GM23248 (cell line): ENCODE measurements around the gene TEX12. TPM values are rescaled to one million over a fixed set of nuclear protein-coding genes. Genes with fewer than 3 reads are reported as not detected.
"Not testable (repeated sequence)": the region's sequence is repeated elsewhere in the genome, so short reads cannot be mapped to it uniquely, and the experiment has no call there.

ENCODE experiments used
- DNase-seq: peaks from one replicate; pipeline ENCODE4 v3.0.0-alpha.2; 2015
- H2AFZ ChIP-seq: fragments of 200-600 bp; sonication (generic); 2 replicates; pipeline ENCODE4 v1.6.1; 2016; ENCODE audit warnings: antibody characterized with exemption
- H3F3A ChIP-seq: fragments of 200-600 bp; sonication (generic); 2 replicates; pipeline ENCODE4 v1.6.1; 2016; ENCODE audit warnings: mild to moderate bottlenecking, antibody characterized with exemption, mixed run types; ENCODE audit not compliant: insufficient read depth
- H3K27ac ChIP-seq: fragments of 200-600 bp; sonication (generic); 2 replicates; pipeline ENCODE4 v1.5.1; 2016; ENCODE audit warnings: mild to moderate bottlenecking
- H3K27me3 ChIP-seq: fragments of 200-600 bp; sonication (generic); replicated peaks from 2 replicates; pipeline ENCODE4 v1.6.1; 2016; ENCODE audit warnings: mild to moderate bottlenecking; ENCODE audit not compliant: insufficient read depth
- H3K36me3 ChIP-seq: fragments of 200-600 bp; sonication (generic); 2 replicates; pipeline ENCODE4 v1.6.1; 2016; ENCODE audit warnings: low read depth, mild to moderate bottlenecking
- H3K4me1 ChIP-seq: fragments of 200-600 bp; sonication (generic); 2 replicates; pipeline ENCODE4 v1.6.1; 2016; ENCODE audit warnings: mild to moderate bottlenecking; ENCODE audit not compliant: insufficient read depth
- H3K4me2 ChIP-seq: fragments of 200-600 bp; sonication (generic); one replicate; pipeline ENCODE4 v1.6.1; 2016; ENCODE audit warnings: mild to moderate bottlenecking; ENCODE audit not compliant: unreplicated experiment
- H3K4me3 ChIP-seq: fragments of 200-600 bp; sonication (generic); 2 replicates; pipeline ENCODE4 v1.5.1; 2016; ENCODE audit warnings: mild to moderate bottlenecking
- H3K79me2 ChIP-seq: fragments of 200-600 bp; sonication (generic); 2 replicates; pipeline ENCODE4 v1.6.1; 2016; ENCODE audit warnings: mild to moderate bottlenecking; ENCODE audit not compliant: insufficient read depth
- H3K9ac ChIP-seq: fragments of 200-600 bp; sonication (generic); 2 replicates; pipeline ENCODE4 v1.6.1; 2016; ENCODE audit warnings: mild to moderate bottlenecking
- H3K9me2 ChIP-seq: fragments of 200-600 bp; sonication (generic); 2 replicates; pipeline ENCODE4 v1.6.1; 2016; ENCODE audit warnings: mixed run types, mild to moderate bottlenecking, moderate library complexity; ENCODE audit not compliant: insufficient read depth
- H3K9me3 ChIP-seq: fragments of 200-600 bp; sonication (generic); one replicate; pipeline ENCODE4 v1.6.1; 2017; ENCODE audit warnings: low read depth
- H4K20me1 ChIP-seq: fragments of 200-600 bp; sonication (generic); 2 replicates; pipeline ENCODE4 v1.6.0; 2016; ENCODE audit not compliant: insufficient read depth
- EZH2 ChIP-seq: fragments of 200-600 bp; sonication (generic); IDR thresholded peaks from 2 replicates; pipeline ENCODE4 v1.6.1; 2018; ENCODE audit warnings: antibody characterized with exemption, mild to moderate bottlenecking; ENCODE audit not compliant: insufficient read depth, poor library complexity, severe bottlenecking
- EZH2phosphoT487 ChIP-seq: fragments of 200-600 bp; sonication (generic); IDR thresholded peaks from 2 replicates; pipeline ENCODE4 v1.6.1; 2018; ENCODE audit warnings: antibody characterized with exemption, moderate library complexity, mild to moderate bottlenecking, low read depth; ENCODE audit not compliant: insufficient read depth
- WGBS, 2 experiments: methylation state at CpG; one replicate each; pipeline ENCODE4 v1.1.6; 2015 to 2017; ENCODE audit warnings: low lambda C conversion rate in 2 of 2, low coverage in 1 of 2; ENCODE audit errors: missing lambda C conversion rate in 2 of 2; 5-methylcytosine and 5-hydroxymethylcytosine counted together
- in situ Hi-C: fragments of 300-500 bp; cut with MboI; formaldehyde crosslinking; loops from 2 replicates; pipeline ENCODE4 v1.15.0; 2020
- polyA plus RNA-seq: library from polyadenylated mRNA; unstranded; fragments of >200 nt; fragmentation: Nextera tagmentation; extraction: Ambion mirVana; gene quantifications from 2 replicates; pipeline ENCODE4 v1.2.1, GENCODE V29; 2016
- total RNA-seq: library from RNA; depleted of rRNA; stranded (reverse); fragments of >200 nt; shearing (Covaris generic); gene quantifications from 2 replicates; pipeline ENCODE4 v1.2.3, GENCODE V29; 2014

The TEX12 gene
- total and polyA plus RNA-seq, 2 experiments from 2014 or later, result 2.2 TPM; not detected in 1

- no peaks in the 10 kb centered on the region for H3K36me3 ChIP-seq
- in situ Hi-C loops, result no loop called here
- no peak overlapping the region for H2AFZ ChIP-seq
- H3K4me2 ChIP-seq, result no peak overlapping the region
- no peaks in the 10 kb centered on the region for H3K79me2 ChIP-seq
- H3F3A ChIP-seq, result no peaks in the 10 kb centered on the region
- no peak overlapping the region for H3K9ac ChIP-seq
- no peak overlapping the region for H3K4me3 ChIP-seq
- H3K4me1 ChIP-seq, result no peaks in the 10 kb centered on the region
- TF ChIP-seq EZH2 (no peak), EZH2phosphoT487 (no peak)
- no peaks in the 10 kb centered on the region for H3K9me2 ChIP-seq
- no peak for DNase-seq
- H4K20me1 ChIP-seq, result no peaks in the 10 kb centered on the region
- no peaks in the 10 kb centered on the region for H3K27me3 ChIP-seq
- H3K27ac ChIP-seq, result no peak overlapping the region
- no peaks in the 10 kb centered on the region for H3K9me3 ChIP-seq
Observed at GRCh38 chr11:112186304-112186703, 19.1 kb downstream of the TEX12 start.

DNA sequence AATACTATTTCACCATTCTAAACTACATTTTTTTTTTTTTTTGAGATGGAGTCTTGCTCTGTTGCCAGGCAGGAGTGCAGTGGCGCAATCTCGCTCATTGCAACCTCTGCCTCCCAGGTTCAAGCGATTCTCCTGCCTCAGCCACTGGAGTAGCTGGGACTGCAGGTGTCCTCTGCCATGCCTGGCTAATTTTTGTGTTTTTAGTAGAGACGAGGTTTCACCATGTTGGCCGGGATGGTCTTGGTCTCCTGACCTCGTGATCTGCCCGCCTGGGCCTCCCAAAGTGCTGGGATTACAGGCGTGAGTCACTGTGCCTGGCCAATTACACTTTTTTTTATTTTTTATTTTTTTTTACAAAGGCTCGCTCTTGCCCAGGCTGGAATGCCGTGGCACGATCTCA, 27.9 kb downstream of the TEX12 start:
- WGBS, 2 experiments, result 22 to 30% methylated on average over 11 of the region's 11 CpGs
- in situ Hi-C loops, H3K9me3 ChIP-seq: not testable (repeated sequence)

GRCh38 chr11:112195951-112196351, 28.8 kb downstream of the TEX12 start:
- peak; percentile 55 for DNase-seq
- Histone ChIP-seq H3K79me2 (no peaks in the 10 kb centered on the region), H3K9ac (peak overlapping the region; percentile 49), H3K4me2 (peak overlapping the region; percentile 84), H3F3A (peaks cover 18% of the 10 kb centered on the region), H3K27me3 (no peaks in the 10 kb centered on the region), H2AFZ (peak overlapping the region; percentile 62), H4K20me1 (no peaks in the 10 kb centered on the region), H3K27ac (peak overlapping the region; percentile 68), H3K36me3 (no peaks in the 10 kb centered on the region), H3K4me1 (peaks cover 21% of the 10 kb centered on the region), H3K9me3 (no peaks in the 10 kb centered on the region), H3K4me3 (peak overlapping the region; percentile 53), H3K9me2 (no peaks in the 10 kb centered on the region)
- 2 to 3% methylated on average over 2 of the region's 2 CpGs for WGBS, 2 experiments
- TF ChIP-seq EZH2phosphoT487 (no peak), EZH2 (no peak)
- in situ Hi-C loops, result no loop called here

More for the DNA sequence above, 27.9 kb downstream of the TEX12 start:
- H3K27me3 ChIP-seq, H3K79me2 ChIP-seq, H3K9me2 ChIP-seq, H3K36me3 ChIP-seq, H4K20me1 ChIP-seq: not testable (repeated sequence)
- peak overlapping the region; percentile 68 for H3K27ac ChIP-seq
- peak; percentile 56 for DNase-seq
- H3K4me1 ChIP-seq, result peaks cover 21% of the 10 kb centered on the region
- H3K4me2 ChIP-seq, result peak overlapping the region; percentile 84
- peaks cover 18% of the 10 kb centered on the region for H3F3A ChIP-seq
- H2AFZ ChIP-seq, result peak overlapping the region; percentile 62
- peak overlapping the region; percentile 53 for H3K4me3 ChIP-seq
- H3K9ac ChIP-seq, result peak overlapping the region; percentile 49

- no peak overlapping the region for H3K27ac ChIP-seq
- H3K9me3 ChIP-seq, result no peaks in the 10 kb centered on the region
- DNase-seq, result no peak
- H3K36me3 ChIP-seq, result no peaks in the 10 kb centered on the region
- in situ Hi-C loops, result no loop called here
- peak overlapping the region; percentile 84 for H3K4me2 ChIP-seq
- H3K9ac ChIP-seq, result peak overlapping the region; percentile 49; the same call in 1 of the 2 replicates
- H3K4me1 ChIP-seq, result peaks cover 21% of the 10 kb centered on the region
- no peaks in the 10 kb centered on the region for H3K27me3 ChIP-seq
- WGBS, 2 experiments, result 81 to 82% methylated on average over 2 of the region's 2 CpGs
- H3F3A ChIP-seq, result peaks cover 18% of the 10 kb centered on the region
- H3K9me2 ChIP-seq, result no peaks in the 10 kb centered on the region
- H2AFZ ChIP-seq, result no peak overlapping the region
- H3K4me3 ChIP-seq, result peak overlapping the region; percentile 53; the same call in 1 of the 2 replicates
- H3K79me2 ChIP-seq, result no peaks in the 10 kb centered on the region
- no peaks in the 10 kb centered on the region for H4K20me1 ChIP-seq
- TF ChIP-seq EZH2 (no peak), EZH2phosphoT487 (no peak)
Observed at GRCh38 chr11:112196519-112197087, 29.4 kb downstream of the TEX12 start.

GRCh38 chr11:112199101-112199500, 31.9 kb downstream of the TEX12 start:
- H3K4me2 ChIP-seq, H3K79me2 ChIP-seq, H3K9me3 ChIP-seq, H2AFZ ChIP-seq, DNase-seq, H4K20me1 ChIP-seq, H3K4me3 ChIP-seq, H3K36me3 ChIP-seq, H3K27me3 ChIP-seq, H3K9me2 ChIP-seq, H3K27ac ChIP-seq, H3K9ac ChIP-seq, in situ Hi-C loops: not testable (repeated sequence)
- peaks cover 21% of the 10 kb centered on the region for H3K4me1 ChIP-seq
- 88 to 91% methylated on average over 4 of the region's 4 CpGs for WGBS, 2 experiments
- peaks cover 18% of the 10 kb centered on the region for H3F3A ChIP-seq
